Psoas muscle (tissue), 8 donors: ENCODE data around the gene MPRIP. TPM values are rescaled to one million over a fixed set of nuclear protein-coding genes. Genes with fewer than 3 reads are reported as not detected.
A peak's percentile ranks its signal among the peaks of the same experiment; 100 is the strongest.

Experiments
- ATAC-seq, 4 donors: fragments of 200-7000 bp; cut with Tn5 transposase; one replicate each; pipeline ENCODE4 v1.9.1; 2020; ENCODE audit warnings: moderate library complexity in 3 of 4, mild to moderate bottlenecking in 2 of 4
- DNase-seq, 2 donors: peaks; one replicate each; pipeline ENCODE4 v3.0.0-alpha.2; 2020
- H3K27ac ChIP-seq: fragments of 200-600 bp; one replicate; pipeline ENCODE4 v1.8.0; 2022
- H3K27me3 ChIP-seq, 3 donors: fragments of 200-600 bp in 1 of 3; one replicate each; pipeline versions ENCODE4 v1.6.1 to v1.8.0; 2013 to 2022; ENCODE audit warnings: low read length in 2 of 3, mild to moderate bottlenecking in 2 of 3, moderate library complexity in 1 of 3; ENCODE audit not compliant: insufficient read depth in 3 of 3
- H3K36me3 ChIP-seq, 2 donors: fragments of 200-600 bp in 1 of 2; one replicate each; pipeline versions ENCODE4 v1.6.1 to v1.8.0; 2013 to 2022; ENCODE audit warnings: low read depth in 1 of 2, mild to moderate bottlenecking in 1 of 2, moderate library complexity in 1 of 2; ENCODE audit not compliant: insufficient read depth in 1 of 2
- H3K4me1 ChIP-seq: fragments of 200-600 bp; one replicate; pipeline ENCODE4 v1.8.0; 2022
- H3K4me3 ChIP-seq: fragments of 200-600 bp; one replicate; pipeline ENCODE4 v1.8.0; 2022; ENCODE audit warnings: mild to moderate bottlenecking
- H3K9me3 ChIP-seq: fragments of 200-600 bp; one replicate; pipeline ENCODE4 v1.8.0; 2022
- WGBS, 3 donors: extraction: QIAGEN DNeasy Blood & Tissue Kit; methylation state at CpG; one replicate each; pipeline versions ENCODE4 v1.1.6 to v1.1.7; 2013; 5-methylcytosine and 5-hydroxymethylcytosine counted together
- intact Hi-C, 2 donors: fragments of 100-400 bp; cut with DNase I; formaldehyde crosslinking; loops; one replicate each; pipeline versions ENCODE4 v1.11.0 to v1.14.2; 2022
- polyA plus RNA-seq, 3 donors: library from polyadenylated mRNA; stranded (reverse); fragments of 200-250 nt; gene quantifications; one replicate each; pipeline ENCODE4 v1.2.3, GENCODE V29; 2013
- total RNA-seq, 4 donors: library from RNA; stranded (reverse); fragmentation: NEBNext Ultra II Directional in 2 of 4; extraction: Animal tissue kit (Norgen Biotek cat#: 25700) in 2 of 4; gene quantifications; one replicate each; pipeline versions ENCODE4 v1.2.1 to v1.2.4, GENCODE V29; 2021 to 2023
- TF ChIP-seq, protein P1 (sequence below): fragments of 200-600 bp; IDR thresholded peaks from one replicate; pipeline ENCODE4 v1.8.0; 2022; ENCODE audit warnings: antibody characterized with exemption
- donor health status: healthy with polysubstance abuse.
- donor health status: DM: no; HTN: no; CAD: no; lungs with moderate emphysema.
- donor health status: Bipolar disorder and iron deficiency.
- donor health status: healthy.
- donor health status: DM: yes; HTN: yes; CAD: no.
- donor health status: DM: no; HTN: no; CAD: no.
- donor health status: DM: no; HTN: no; CAD: no.
- donor health status: DM: yes; HTN: yes; CAD: no.

The MPRIP gene
- total and polyA plus RNA-seq, 7 donors: 142 to 322 (median 244) TPM

- H3K4me1 ChIP-seq: peaks cover 21% of the 10 kb centered on the region
- no peak overlapping the region for H3K4me3 ChIP-seq
- peaks cover 0 to 99% of the 10 kb centered on the region in 2 donors for H3K36me3 ChIP-seq
- DNase-seq: peak in 1 of 2 donors; percentile 51
- WGBS, 3 donors: 92 to 97% (median 94%) methylated on average over 10 of the region's 10 CpGs
- H3K27me3 ChIP-seq: no peaks in the 10 kb centered on the region
- TF ChIP-seq, protein P1, sequence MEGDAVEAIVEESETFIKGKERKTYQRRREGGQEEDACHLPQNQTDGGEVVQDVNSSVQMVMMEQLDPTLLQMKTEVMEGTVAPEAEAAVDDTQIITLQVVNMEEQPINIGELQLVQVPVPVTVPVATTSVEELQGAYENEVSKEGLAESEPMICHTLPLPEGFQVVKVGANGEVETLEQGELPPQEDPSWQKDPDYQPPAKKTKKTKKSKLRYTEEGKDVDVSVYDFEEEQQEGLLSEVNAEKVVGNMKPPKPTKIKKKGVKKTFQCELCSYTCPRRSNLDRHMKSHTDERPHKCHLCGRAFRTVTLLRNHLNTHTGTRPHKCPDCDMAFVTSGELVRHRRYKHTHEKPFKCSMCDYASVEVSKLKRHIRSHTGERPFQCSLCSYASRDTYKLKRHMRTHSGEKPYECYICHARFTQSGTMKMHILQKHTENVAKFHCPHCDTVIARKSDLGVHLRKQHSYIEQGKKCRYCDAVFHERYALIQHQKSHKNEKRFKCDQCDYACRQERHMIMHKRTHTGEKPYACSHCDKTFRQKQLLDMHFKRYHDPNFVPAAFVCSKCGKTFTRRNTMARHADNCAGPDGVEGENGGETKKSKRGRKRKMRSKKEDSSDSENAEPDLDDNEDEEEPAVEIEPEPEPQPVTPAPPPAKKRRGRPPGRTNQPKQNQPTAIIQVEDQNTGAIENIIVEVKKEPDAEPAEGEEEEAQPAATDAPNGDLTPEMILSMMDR: no peak
- ATAC-seq: no peak
- H3K9me3 ChIP-seq: no peaks in the 10 kb centered on the region
- intact Hi-C loops: no loop called here
- H3K27ac ChIP-seq: no peak overlapping the region
These were observed 183.6 kb downstream of the MPRIP start for GRCh38 chr17:17225901-17226300.

- no peak overlapping the region for H3K4me3 ChIP-seq
- H3K36me3 ChIP-seq: peaks cover 0 to 99% of the 10 kb centered on the region in 2 donors
- no peaks in the 10 kb centered on the region for H3K27me3 ChIP-seq
- 93 to 96% (median 94%) methylated on average over 16 of the region's 16 CpGs for WGBS, 3 donors
- DNase-seq (peak in 1 of 2 donors; percentile 45), ATAC-seq (no peak)
- H3K27ac ChIP-seq: no peak overlapping the region
- intact Hi-C loops: no loop called here
- H3K4me1 ChIP-seq: peaks cover 24% of the 10 kb centered on the region
- H3K9me3 ChIP-seq: no peaks in the 10 kb centered on the region
- TF ChIP-seq, protein P1: no peak
These were observed 184.4 kb downstream of the MPRIP start for GRCh38 chr17:17226451-17227265.

DNA sequence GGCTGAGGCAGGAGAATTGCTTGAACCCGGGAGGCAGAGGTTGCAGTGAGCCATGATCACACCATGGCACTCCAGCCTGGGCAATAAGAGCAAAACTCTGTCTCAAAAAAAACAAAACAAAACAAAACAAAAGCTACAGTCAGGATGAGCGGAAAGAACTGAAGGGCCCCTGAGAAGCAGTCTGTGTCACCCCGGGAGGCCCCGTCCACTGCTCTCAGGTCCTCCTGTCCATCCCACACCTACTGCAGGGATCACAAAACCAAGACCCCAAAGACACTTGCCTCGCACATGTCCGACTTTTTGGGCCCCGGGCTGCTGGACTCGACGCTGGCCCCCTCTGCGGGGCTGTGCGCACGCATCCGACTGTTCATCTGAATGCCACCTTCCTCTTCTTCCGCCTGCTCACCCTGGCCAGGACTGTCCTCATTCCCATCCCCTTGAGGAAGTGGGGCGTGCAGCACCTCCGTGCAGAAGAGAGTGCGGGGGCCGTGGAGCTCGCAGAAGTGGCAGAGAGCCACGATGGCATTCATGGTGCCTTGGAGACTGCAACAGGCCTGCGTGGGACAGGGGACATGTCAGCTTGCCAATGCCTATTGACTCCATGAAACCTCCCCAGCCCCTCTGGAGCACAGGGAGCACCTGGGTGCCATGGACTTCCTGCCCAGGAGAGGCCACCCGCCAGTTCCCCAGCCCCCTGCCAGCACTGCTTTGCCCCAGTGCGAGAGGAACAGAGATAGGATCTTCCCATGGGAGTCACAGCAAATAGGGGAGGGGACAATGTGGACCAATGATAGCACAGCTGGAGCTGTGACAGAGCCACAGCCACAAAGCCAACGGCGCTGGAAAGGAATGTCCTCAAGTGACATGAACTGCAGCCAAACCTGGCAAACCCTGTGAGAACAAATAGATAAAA is 185.6 kb downstream of the MPRIP start:
- peak; percentile 75 to 89 (median 82) for ATAC-seq
- 70 to 78% (median 73%) methylated on average over 25 of the region's 25 CpGs for WGBS, 3 donors
- H3K27ac ChIP-seq: peak overlapping the region; percentile 60

DNA sequence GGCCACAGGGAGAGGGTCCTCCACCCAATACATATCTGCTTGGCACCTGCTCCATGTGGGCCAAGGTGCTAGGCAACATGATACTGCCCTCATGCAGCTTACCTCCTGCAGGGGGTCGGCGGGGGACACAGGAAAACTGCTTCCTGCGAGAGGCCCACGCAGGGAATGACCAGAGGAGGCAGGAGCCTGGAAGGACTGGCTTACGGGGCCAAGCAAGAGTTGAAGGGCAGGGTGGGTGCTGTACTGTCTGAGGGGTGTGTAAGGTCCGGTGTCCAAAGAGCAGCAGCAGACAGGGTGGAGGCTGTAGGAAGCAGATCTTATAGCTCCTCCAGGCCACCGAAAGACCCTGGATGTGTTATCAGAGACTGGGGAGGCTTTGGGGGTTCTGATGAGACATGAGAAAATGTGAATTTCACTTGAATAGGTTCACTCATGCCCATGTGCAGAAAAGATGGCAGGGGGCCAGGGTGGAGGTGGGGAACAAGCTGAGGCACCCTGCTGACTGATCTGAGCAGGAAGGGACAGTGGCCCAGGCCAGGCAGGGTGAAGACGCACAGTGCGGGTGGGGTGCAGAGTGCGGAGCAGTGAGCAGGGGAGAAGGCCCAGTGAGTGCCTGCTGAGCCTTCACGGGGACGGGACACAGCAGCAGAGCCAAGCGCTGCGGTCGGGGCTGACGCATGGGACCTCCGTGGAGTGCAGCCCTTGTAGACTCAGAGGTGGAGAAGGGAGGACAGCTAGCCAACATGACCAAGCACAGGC is 186.4 kb downstream of the MPRIP start:
- TF ChIP-seq, protein P1: no peak
- Histone ChIP-seq H3K4me1 (peaks cover 28% of the 10 kb centered on the region), H3K27ac (peak overlapping the region; percentile 60), H3K36me3 (peaks cover 3 to 92% of the 10 kb centered on the region in 2 donors), H3K9me3 (no peaks in the 10 kb centered on the region), H3K4me3 (no peak overlapping the region), H3K27me3 (no peaks in the 10 kb centered on the region)
- WGBS, 3 donors: 52 to 78% (median 54%) methylated on average over 17 of the region's 17 CpGs
- intact Hi-C loops: no loop called here
- DNase-seq: peak; percentile 45 to 72
- peak; percentile 63 to 79 (median 72) for ATAC-seq

More for the DNA sequence above, 185.6 kb downstream of the MPRIP start:
- Histone ChIP-seq H3K27me3 (no peaks in the 10 kb centered on the region), H3K4me1 (peaks cover 26% of the 10 kb centered on the region), H3K4me3 (no peak overlapping the region), H3K9me3 (no peaks in the 10 kb centered on the region), H3K36me3 (peaks cover 3 to 99% of the 10 kb centered on the region in 2 donors)
- DNase-seq: peak in 1 of 2 donors; percentile 78
- intact Hi-C loops: no loop called here
- TF ChIP-seq, protein P1: no peak
